WERI-Rb-1 (cell line): ENCODE results near the gene MBP.

Source experiments
- DNase-seq: peaks from one replicate; pipeline ENCODE4 v3.0.0-alpha.2; 2020
- H3K27ac ChIP-seq: fragments of 250-450 bp; sonication (Bioruptor Pico); 2 replicates; pipeline ENCODE4 v1.5.1; 2020; ENCODE audit warnings: mild to moderate bottlenecking, moderate library complexity
- H3K27me3 ChIP-seq: fragments of 250-450 bp; sonication (Bioruptor Pico); 2 replicates; pipeline ENCODE4 v1.5.1; 2021; ENCODE audit warnings: mild to moderate bottlenecking, low read depth, moderate library complexity; ENCODE audit not compliant: insufficient read depth, severe bottlenecking
- H3K36me3 ChIP-seq: fragments of 250-450 bp; sonication (Bioruptor Pico); 2 replicates; pipeline ENCODE4 v1.5.1; 2020; ENCODE audit warnings: mild to moderate bottlenecking, moderate library complexity
- H3K4me3 ChIP-seq: 2 replicates; pipeline ENCODE4 v1.5.1; 2011; ENCODE audit warnings: low read depth, mild to moderate bottlenecking, control low read depth, low read length
- H3K9me3 ChIP-seq: fragments of 250-450 bp; sonication (Bioruptor Pico); 2 replicates; pipeline ENCODE4 v1.5.1; 2021; ENCODE audit warnings: mild to moderate bottlenecking, moderate library complexity; ENCODE audit not compliant: severe bottlenecking
- TF ChIP-seq, protein P1 (sequence below): IDR thresholded peaks from 2 replicates; pipeline ENCODE4 v1.5.1; 2011; ENCODE audit warnings: low read depth, mild to moderate bottlenecking, control low read depth, inconsistent platforms, low read length

MBP gene

DNA sequence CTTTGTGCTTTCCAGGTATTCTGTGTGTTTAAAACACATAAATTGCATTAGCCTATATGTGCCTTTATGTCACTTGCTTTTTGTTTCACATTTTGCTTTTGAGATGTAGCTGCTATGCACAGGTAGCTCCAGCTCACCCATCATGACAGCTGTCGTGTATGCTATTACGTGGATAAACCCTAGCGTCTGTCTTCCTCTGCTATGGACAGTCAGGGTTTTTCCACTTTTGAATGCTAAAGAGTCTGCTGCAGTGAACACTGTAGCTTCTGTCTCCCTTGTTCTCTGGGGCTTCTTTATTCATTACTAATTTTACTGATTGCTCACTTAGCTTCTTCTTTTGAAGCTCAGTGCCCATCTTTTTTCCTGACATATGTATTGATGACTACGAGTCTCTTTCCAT lies 24.7 kb upstream of the MBP start:
- Histone ChIP-seq H3K36me3 (no peaks in the 10 kb centered on the region), H3K27ac (no peak overlapping the region), H3K4me3 (no peak overlapping the region), H3K27me3 (no peaks in the 10 kb centered on the region), H3K9me3 (no peaks in the 10 kb centered on the region)
- TF ChIP-seq, protein P1, sequence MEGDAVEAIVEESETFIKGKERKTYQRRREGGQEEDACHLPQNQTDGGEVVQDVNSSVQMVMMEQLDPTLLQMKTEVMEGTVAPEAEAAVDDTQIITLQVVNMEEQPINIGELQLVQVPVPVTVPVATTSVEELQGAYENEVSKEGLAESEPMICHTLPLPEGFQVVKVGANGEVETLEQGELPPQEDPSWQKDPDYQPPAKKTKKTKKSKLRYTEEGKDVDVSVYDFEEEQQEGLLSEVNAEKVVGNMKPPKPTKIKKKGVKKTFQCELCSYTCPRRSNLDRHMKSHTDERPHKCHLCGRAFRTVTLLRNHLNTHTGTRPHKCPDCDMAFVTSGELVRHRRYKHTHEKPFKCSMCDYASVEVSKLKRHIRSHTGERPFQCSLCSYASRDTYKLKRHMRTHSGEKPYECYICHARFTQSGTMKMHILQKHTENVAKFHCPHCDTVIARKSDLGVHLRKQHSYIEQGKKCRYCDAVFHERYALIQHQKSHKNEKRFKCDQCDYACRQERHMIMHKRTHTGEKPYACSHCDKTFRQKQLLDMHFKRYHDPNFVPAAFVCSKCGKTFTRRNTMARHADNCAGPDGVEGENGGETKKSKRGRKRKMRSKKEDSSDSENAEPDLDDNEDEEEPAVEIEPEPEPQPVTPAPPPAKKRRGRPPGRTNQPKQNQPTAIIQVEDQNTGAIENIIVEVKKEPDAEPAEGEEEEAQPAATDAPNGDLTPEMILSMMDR, result no peak
- no peak for DNase-seq

DNA sequence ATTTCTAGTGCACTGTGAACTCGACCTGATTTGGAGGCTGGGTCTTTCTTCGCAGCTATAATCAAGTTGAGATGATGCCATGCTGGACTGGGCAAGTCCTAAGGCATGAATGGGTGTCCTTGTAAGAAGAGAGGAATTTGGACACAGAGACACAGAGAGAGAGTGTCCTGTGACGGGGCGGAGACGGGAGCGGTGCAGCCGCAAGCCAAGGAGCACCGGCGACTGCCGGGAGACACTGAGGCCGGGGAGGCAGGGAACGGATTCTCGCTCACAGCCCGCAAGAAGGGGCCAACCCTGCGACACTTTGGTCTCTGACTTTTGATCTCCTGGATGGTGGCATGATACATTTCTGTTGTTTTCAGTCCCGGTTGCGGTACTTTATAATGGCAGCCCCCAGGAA lies 22.4 kb upstream of the MBP start:
- no peak overlapping the region for H3K27ac ChIP-seq

DNA sequence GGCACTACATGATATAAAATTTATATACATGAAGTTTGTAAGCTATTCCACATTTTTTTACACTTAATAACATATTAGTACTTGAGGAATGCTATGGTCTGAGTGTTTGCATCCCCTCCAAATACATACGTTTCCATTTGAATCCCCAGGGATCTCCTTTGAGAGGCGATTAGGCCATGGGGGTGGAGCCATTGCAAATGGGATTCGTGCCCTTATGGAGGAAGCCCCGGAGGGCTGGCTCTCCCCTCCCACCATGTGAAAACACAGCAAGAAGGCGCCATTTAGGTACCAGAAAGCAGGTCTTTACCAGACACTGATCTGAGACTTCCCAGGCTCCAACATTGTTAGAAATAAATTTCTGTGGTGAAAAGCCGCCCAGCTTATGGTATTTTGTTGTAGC lies 20.8 kb upstream of the MBP start:
- Histone ChIP-seq H3K36me3 (no peaks in the 10 kb centered on the region), H3K9me3 (no peaks in the 10 kb centered on the region), H3K27me3 (no peaks in the 10 kb centered on the region), H3K27ac (no peak overlapping the region), H3K4me3 (no peak overlapping the region)
- no peak for DNase-seq
- TF ChIP-seq, protein P1, result no peak

More for the DNA sequence above, 22.4 kb upstream of the MBP start:
- H3K36me3 ChIP-seq, result no peaks in the 10 kb centered on the region
- TF ChIP-seq, protein P1, result no peak
- H3K4me3 ChIP-seq, result no peak overlapping the region
- H3K27me3 ChIP-seq, result no peaks in the 10 kb centered on the region
- no peaks in the 10 kb centered on the region for H3K9me3 ChIP-seq
- DNase-seq, result no peak

DNA sequence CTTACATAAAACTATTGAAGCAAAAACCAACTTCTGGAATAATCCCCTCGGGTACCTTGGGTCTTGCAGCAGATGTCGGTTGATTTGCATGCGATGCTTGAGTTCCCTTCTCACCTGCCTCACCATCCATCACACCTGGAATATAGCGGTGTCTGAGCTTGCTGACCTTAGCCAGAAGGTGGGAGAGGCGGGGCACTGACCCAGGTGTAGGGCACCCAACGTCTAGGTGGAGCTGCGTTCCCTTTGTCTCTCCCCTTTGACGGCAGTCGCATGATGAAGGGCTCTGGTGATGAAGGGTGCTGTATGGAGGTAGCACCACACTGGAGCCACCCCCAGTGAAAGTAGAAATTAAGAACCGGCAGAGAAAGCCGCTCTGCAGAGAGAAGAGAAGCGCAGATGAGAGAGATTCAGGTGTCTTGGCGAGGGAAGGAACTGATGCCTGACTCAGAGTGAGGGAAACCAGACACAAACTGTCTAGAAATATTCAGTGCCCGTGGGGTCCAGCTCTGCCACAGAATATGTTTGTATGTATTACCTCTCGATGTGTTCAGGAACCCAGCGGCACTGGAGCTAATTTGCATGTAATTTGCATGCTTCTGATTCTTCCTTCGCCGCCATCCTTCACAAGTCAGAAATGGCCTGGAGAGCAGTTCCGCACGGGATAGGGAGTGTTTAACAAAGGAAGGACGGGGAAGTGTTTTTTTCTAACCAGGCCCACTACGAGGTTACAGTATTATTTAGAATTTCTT lies 19.4 kb upstream of the MBP start:
- no peak for DNase-seq
- H3K27ac ChIP-seq, result no peak overlapping the region
- H3K9me3 ChIP-seq, result no peaks in the 10 kb centered on the region
- H3K4me3 ChIP-seq, result no peak overlapping the region
- no peaks in the 10 kb centered on the region for H3K36me3 ChIP-seq
- no peaks in the 10 kb centered on the region for H3K27me3 ChIP-seq
- TF ChIP-seq, protein P1, result no peak

DNA sequence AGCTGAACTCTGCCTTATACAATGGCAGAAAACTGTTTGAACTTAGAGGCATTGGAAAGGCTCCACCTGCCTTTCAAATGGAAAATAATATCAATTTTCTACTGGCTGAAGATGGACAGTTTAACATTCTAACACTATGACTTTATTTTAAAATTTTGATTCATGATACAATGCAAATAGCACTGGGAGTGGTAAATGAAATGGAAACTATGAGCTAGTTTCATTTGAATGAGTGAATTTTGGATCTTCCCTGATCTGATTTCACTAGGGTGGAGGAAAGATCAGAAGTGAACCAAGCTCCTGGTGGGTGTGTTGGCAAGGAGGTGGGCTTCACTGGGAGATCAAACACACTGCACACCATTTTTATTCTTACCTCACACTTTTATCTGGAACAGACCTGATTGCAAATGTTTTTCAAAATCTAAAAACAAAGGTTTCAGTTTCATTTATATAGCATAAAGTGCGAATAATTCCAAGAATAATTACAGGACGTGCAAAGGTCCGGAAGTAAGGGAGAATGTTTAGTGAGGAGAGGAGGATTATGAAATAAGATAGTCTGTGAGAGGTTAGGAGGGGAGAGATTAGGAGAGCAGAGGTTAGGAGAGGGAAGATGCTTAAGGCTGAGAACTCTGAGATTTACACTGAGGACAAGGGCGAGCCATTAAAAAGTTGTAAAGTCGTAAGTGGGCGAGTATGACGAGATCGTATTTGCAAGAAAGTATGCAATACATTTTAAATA lies 18.6 kb upstream of the MBP start:
- no peak overlapping the region for H3K4me3 ChIP-seq
- H3K9me3 ChIP-seq, result no peaks in the 10 kb centered on the region
- H3K36me3 ChIP-seq, result no peaks in the 10 kb centered on the region
- H3K27ac ChIP-seq, result no peak overlapping the region
- TF ChIP-seq, protein P1, result no peak
- no peaks in the 10 kb centered on the region for H3K27me3 ChIP-seq
- no peak for DNase-seq

DNA sequence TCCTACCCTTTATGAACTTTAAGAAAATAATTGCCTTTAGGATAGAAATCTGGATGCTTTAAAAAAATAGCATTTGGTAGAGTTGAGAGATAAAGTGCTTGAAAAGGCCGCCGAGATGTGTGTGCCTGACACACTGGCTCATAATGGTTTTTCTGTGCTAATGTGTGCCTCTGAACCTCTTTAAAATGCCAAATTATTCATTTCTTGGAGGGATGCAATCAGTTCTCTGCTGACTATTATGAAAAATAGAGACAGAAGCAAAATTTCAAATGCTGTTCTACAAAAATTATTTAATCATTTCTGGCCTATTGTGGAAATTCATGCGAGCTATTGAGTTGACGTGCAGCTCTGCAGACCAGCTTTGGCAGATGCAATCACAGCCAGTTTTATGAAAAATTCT lies 18.0 kb upstream of the MBP start:
- DNase-seq, result no peak
- Histone ChIP-seq H3K36me3 (no peaks in the 10 kb centered on the region), H3K27ac (no peak overlapping the region), H3K27me3 (no peaks in the 10 kb centered on the region), H3K4me3 (no peak overlapping the region), H3K9me3 (no peaks in the 10 kb centered on the region)
- TF ChIP-seq, protein P1, result no peak
